ENCODE data around the gene HOXA13.

- TF ChIP-seq CTCF (conservative IDR thresholded peaks at IDR 0.05; ENCODE audit: low read length) (no peak), EZH2phosphoT487 (IDR thresholded peaks at IDR 0.05; ENCODE audit: borderline replicate concordance, low read depth, low read length) (no peak)
Observed at GRCh38 chr7:27169658-27170425, 30.0 kb downstream of the HOXA13 start.

Measured in OCI-LY7 (cell line).